ENCODE measurements around the gene ACAD10. TPM values are rescaled to one million over a fixed set of nuclear protein-coding genes. Genes with fewer than 3 reads are reported as not detected.

ACAD10 gene
- total RNA-seq, 1 donor from 2014 or later, result 11.6 TPM

GRCh38 chr12:111748867-111749266 is 63.0 kb downstream of the ACAD10 start:
- DNase-seq (ENCODE audit: low read depth) (no peak), FAIRE-seq (no peak)
- no peaks in the 10 kb centered on the region for H3K27me3 ChIP-seq (ENCODE audit: control insufficient read depth, insufficient read depth, low read length)
- peaks cover 15% of the 10 kb centered on the region for H3K36me3 ChIP-seq (ENCODE audit: control insufficient read depth, insufficient read depth, low read length)
- H3K4me3 ChIP-seq (ENCODE audit: low read depth, low read length), result no peak overlapping the region
- TF ChIP-seq CTCF (IDR thresholded peaks at IDR 0.05; ENCODE audit: insufficient read depth, low read length, severe bottlenecking), result no peak

DNA sequence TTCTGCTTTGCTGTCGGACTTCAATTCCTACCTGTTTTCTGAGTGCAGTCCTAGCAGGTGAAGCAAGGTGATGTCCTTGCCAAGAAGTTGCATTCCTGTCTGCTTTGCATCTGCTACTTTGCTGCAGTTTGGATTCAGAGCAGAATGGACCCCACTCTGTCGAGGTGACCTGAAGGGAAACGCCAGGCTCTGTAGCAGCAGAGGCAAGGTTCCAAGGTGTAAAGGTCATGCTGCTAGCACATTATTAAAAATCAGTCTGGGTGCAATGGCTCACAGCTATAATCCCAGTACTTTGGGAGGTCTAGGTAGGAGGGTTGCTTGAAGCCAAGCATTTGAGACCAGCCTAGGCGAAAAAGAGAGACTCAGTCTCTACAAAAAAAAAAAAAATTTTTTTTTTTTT is 63.5 kb downstream of the ACAD10 start:
- peaks cover 16% of the 10 kb centered on the region for H3K36me3 ChIP-seq (ENCODE audit: control insufficient read depth, insufficient read depth, low read length)

GRCh38 chr12:111753144-111753881 is 67.5 kb downstream of the ACAD10 start:
- DNase-seq (ENCODE audit: low read depth) (peak; percentile 47), FAIRE-seq (no peak)
- Histone ChIP-seq H3K36me3 (ENCODE audit: control insufficient read depth, insufficient read depth, low read length) (peaks cover 10% of the 10 kb centered on the region), H3K4me3 (ENCODE audit: low read depth, low read length) (no peak overlapping the region), H3K27me3 (ENCODE audit: control insufficient read depth, insufficient read depth, low read length) (no peaks in the 10 kb centered on the region)
- peak; percentile 94 for TF ChIP-seq CTCF (IDR thresholded peaks at IDR 0.05; ENCODE audit: insufficient read depth, low read length, severe bottlenecking)

More for the DNA sequence above, 63.5 kb downstream of the ACAD10 start:
- no peak for DNase-seq (ENCODE audit: low read depth)
- no peak for FAIRE-seq
- no peak for TF ChIP-seq CTCF (IDR thresholded peaks at IDR 0.05; ENCODE audit: insufficient read depth, low read length, severe bottlenecking)
- H3K4me3 ChIP-seq (ENCODE audit: low read depth, low read length), result no peak overlapping the region
- H3K27me3 ChIP-seq (ENCODE audit: control insufficient read depth, insufficient read depth, low read length), result no peaks in the 10 kb centered on the region

DNA sequence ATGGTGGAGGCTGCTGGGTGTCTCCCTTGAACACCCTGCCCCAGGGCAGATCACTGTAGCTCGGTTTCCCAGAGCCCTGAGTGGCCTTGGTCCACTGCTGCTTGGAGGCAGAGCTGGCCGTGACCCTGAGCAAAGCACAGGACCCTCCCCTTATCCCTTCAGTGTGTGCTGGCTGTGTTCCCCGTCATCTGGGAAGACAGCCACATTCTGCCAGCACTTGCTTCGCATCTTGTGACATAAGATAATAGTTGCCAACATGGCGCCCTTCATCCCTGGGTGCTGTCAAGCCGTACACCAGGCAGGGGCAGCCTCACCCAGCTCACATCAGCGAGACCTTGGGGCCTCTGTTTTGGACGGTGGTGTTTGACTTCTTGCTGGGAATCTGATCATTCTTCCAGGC is 68.8 kb downstream of the ACAD10 start:
- TF ChIP-seq CTCF (IDR thresholded peaks at IDR 0.05; ENCODE audit: insufficient read depth, low read length, severe bottlenecking), result no peak
- Histone ChIP-seq H3K27me3 (ENCODE audit: control insufficient read depth, insufficient read depth, low read length) (no peaks in the 10 kb centered on the region), H3K36me3 (ENCODE audit: control insufficient read depth, insufficient read depth, low read length) (peaks cover 6% of the 10 kb centered on the region), H3K4me3 (ENCODE audit: low read depth, low read length) (no peak overlapping the region)
- DNase-seq (ENCODE audit: low read depth) (no peak), FAIRE-seq (no peak)

DNA sequence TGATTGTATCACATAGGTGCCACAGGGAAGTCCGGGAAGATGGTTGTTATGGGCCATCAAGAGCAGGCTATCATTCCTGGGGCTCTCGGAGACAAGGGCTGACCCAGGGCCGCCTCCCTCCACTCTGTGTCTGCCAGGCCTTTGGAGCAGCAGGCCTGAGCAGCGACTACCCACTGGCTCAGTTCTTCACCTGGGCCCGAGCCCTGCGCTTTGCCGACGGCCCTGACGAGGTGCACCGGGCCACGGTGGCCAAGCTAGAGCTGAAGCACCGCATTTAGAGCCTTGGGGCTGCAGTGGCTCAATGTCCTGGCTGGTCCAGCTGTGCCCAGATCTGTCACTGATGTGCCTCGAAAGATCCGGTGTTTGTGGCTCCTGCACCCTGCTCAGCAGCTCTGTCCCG is 70.3 kb downstream of the ACAD10 start:
- Histone ChIP-seq H3K4me3 (ENCODE audit: low read depth, low read length) (no peak overlapping the region), H3K27me3 (ENCODE audit: control insufficient read depth, insufficient read depth, low read length) (no peaks in the 10 kb centered on the region), H3K36me3 (ENCODE audit: control insufficient read depth, insufficient read depth, low read length) (peaks cover 6% of the 10 kb centered on the region)
- DNase-seq (ENCODE audit: low read depth), result no peak
- no peak for TF ChIP-seq CTCF (IDR thresholded peaks at IDR 0.05; ENCODE audit: insufficient read depth, low read length, severe bottlenecking)
- FAIRE-seq, result peak; percentile 47

GRCh38 chr12:111756681-111757080 is 70.8 kb downstream of the ACAD10 start:
- FAIRE-seq (no peak), DNase-seq (ENCODE audit: low read depth) (no peak)
- no peaks in the 10 kb centered on the region for H3K27me3 ChIP-seq (ENCODE audit: control insufficient read depth, insufficient read depth, low read length)
- H3K36me3 ChIP-seq (ENCODE audit: control insufficient read depth, insufficient read depth, low read length), result peaks cover 6% of the 10 kb centered on the region
- H3K4me3 ChIP-seq (ENCODE audit: low read depth, low read length), result no peak overlapping the region
- TF ChIP-seq CTCF (IDR thresholded peaks at IDR 0.05; ENCODE audit: insufficient read depth, low read length, severe bottlenecking), result no peak
